ENCODE data around the gene ANKS4B. TPM values are rescaled to one million over a fixed set of nuclear protein-coding genes. Genes with fewer than 3 reads are reported as not detected.

Gene ANKS4B
- total and polyA plus RNA-seq, 2 of the 8 experiments (the other 6 are each of a cell fraction or from before 2014, with no cell fraction given) = 0.06 to 0.15 TPM

DNA sequence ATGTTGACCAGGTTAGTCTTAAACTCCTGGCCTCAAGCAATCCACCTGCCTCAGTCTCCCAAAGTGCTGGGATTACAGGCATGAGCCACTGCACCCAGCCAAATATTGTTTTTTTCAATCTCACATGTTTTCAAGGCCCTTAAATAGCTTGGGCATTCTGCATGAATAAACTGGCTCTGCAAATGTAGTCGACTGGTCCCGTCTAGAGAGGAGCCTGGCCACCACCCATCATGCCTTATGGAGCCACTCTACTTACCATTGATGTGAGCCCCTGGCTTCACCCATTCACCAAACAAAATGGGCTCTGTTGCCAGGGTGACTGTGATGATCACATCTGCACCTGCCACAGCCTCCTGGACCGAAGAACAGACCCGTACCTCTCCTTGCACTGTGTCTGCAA, 33.8 kb downstream of the ANKS4B start (continued):
- TF ChIP-seq, protein P1, sequence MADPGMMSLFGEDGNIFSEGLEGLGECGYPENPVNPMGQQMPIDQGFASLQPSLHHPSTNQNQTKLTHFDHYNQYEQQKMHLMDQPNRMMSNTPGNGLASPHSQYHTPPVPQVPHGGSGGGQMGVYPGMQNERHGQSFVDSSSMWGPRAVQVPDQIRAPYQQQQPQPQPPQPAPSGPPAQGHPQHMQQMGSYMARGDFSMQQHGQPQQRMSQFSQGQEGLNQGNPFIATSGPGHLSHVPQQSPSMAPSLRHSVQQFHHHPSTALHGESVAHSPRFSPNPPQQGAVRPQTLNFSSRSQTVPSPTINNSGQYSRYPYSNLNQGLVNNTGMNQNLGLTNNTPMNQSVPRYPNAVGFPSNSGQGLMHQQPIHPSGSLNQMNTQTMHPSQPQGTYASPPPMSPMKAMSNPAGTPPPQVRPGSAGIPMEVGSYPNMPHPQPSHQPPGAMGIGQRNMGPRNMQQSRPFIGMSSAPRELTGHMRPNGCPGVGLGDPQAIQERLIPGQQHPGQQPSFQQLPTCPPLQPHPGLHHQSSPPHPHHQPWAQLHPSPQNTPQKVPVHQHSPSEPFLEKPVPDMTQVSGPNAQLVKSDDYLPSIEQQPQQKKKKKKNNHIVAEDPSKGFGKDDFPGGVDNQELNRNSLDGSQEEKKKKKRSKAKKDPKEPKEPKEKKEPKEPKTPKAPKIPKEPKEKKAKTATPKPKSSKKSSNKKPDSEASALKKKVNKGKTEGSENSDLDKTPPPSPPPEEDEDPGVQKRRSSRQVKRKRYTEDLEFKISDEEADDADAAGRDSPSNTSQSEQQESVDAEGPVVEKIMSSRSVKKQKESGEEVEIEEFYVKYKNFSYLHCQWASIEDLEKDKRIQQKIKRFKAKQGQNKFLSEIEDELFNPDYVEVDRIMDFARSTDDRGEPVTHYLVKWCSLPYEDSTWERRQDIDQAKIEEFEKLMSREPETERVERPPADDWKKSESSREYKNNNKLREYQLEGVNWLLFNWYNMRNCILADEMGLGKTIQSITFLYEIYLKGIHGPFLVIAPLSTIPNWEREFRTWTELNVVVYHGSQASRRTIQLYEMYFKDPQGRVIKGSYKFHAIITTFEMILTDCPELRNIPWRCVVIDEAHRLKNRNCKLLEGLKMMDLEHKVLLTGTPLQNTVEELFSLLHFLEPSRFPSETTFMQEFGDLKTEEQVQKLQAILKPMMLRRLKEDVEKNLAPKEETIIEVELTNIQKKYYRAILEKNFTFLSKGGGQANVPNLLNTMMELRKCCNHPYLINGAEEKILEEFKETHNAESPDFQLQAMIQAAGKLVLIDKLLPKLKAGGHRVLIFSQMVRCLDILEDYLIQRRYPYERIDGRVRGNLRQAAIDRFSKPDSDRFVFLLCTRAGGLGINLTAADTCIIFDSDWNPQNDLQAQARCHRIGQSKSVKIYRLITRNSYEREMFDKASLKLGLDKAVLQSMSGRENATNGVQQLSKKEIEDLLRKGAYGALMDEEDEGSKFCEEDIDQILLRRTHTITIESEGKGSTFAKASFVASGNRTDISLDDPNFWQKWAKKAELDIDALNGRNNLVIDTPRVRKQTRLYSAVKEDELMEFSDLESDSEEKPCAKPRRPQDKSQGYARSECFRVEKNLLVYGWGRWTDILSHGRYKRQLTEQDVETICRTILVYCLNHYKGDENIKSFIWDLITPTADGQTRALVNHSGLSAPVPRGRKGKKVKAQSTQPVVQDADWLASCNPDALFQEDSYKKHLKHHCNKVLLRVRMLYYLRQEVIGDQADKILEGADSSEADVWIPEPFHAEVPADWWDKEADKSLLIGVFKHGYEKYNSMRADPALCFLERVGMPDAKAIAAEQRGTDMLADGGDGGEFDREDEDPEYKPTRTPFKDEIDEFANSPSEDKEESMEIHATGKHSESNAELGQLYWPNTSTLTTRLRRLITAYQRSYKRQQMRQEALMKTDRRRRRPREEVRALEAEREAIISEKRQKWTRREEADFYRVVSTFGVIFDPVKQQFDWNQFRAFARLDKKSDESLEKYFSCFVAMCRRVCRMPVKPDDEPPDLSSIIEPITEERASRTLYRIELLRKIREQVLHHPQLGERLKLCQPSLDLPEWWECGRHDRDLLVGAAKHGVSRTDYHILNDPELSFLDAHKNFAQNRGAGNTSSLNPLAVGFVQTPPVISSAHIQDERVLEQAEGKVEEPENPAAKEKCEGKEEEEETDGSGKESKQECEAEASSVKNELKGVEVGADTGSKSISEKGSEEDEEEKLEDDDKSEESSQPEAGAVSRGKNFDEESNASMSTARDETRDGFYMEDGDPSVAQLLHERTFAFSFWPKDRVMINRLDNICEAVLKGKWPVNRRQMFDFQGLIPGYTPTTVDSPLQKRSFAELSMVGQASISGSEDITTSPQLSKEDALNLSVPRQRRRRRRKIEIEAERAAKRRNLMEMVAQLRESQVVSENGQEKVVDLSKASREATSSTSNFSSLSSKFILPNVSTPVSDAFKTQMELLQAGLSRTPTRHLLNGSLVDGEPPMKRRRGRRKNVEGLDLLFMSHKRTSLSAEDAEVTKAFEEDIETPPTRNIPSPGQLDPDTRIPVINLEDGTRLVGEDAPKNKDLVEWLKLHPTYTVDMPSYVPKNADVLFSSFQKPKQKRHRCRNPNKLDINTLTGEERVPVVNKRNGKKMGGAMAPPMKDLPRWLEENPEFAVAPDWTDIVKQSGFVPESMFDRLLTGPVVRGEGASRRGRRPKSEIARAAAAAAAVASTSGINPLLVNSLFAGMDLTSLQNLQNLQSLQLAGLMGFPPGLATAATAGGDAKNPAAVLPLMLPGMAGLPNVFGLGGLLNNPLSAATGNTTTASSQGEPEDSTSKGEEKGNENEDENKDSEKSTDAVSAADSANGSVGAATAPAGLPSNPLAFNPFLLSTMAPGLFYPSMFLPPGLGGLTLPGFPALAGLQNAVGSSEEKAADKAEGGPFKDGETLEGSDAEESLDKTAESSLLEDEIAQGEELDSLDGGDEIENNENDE (IDR thresholded peaks at IDR 0.05; ENCODE audit: insufficient replicate concordance, low read length) = no peak
- TF ChIP-seq TCF12 (IDR thresholded peaks at IDR 0.05; ENCODE audit: low read depth, low read length) (no peak), RXRA (IDR thresholded peaks at IDR 0.05; ENCODE audit: insufficient read depth, low read depth, low read length) (no peak), KDM4A (IDR thresholded peaks at IDR 0.05; ENCODE audit: low read depth, low read length, severe bottlenecking) (no peak), BRCA1 (IDR thresholded peaks at IDR 0.05; ENCODE audit: low read depth, low read length) (no peak), KDM5A (IDR thresholded peaks at IDR 0.05; ENCODE audit: low read length) (no peak), CBX8 (IDR thresholded peaks at IDR 0.05; ENCODE audit: borderline replicate concordance, low read depth, low read length) (no peak), SP1 (IDR thresholded peaks at IDR 0.05; ENCODE audit: low read depth, low read length) (no peak), SP4 (IDR thresholded peaks at IDR 0.05; ENCODE audit: low read length) (no peak), RBBP5 (IDR thresholded peaks at IDR 0.05; ENCODE audit: borderline replicate concordance, low read depth, low read length) (no peak), HDAC2 (IDR thresholded peaks at IDR 0.05; ENCODE audit: borderline replicate concordance in 1 of 2, low read depth in 2 of 2, low read length in 2 of 2) (no peak)
- TF ChIP-seq, protein P2, sequence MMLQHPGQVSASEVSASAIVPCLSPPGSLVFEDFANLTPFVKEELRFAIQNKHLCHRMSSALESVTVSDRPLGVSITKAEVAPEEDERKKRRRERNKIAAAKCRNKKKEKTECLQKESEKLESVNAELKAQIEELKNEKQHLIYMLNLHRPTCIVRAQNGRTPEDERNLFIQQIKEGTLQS (IDR thresholded peaks at IDR 0.05; ENCODE audit: insufficient read depth, low read depth, low read length) = no peak

All from H1 (cell line).